Endothelial cell of umbilical vein (primary cell): ENCODE data around the gene MRNIP. TPM values are rescaled to one million over a fixed set of nuclear protein-coding genes. Genes with fewer than 3 reads are reported as not detected.

ENCODE experiments used
- BruUV-seq: library from RNA; stranded (reverse); fragments of 400-500 nt; replicated peaks from 2 replicates; lab custom pipeline; 2021; lab: Mats Ljungman, UMichigan
- CTCF ChIA-PET: fragments of 300-600, 350-600 bp; sonication (Branson Sonifier 250); formaldehyde crosslinking; loops from one replicate; lab custom pipeline; 2021; ENCODE audit warnings: antibody characterized with exemption, inconsistent platforms; lab: Charles Lee
- POLR2A ChIA-PET: fragments of 300-600, 350-600 bp; sonication (Branson Sonifier 250); formaldehyde crosslinking; loops from one replicate; lab custom pipeline; 2021; ENCODE audit warnings: antibody characterized with exemption, inconsistent platforms; lab: Charles Lee
- DNase-seq: peaks from one replicate; pipeline ENCODE4 v3.0.0-alpha.2; 2011; ENCODE audit warnings: low read depth, low spot score
- FAIRE-seq: peaks from 2 replicates; lab custom pipeline; 2011; peaks lifted over from hg19 to GRCh38; lab: Jason Lieb, UNC
- H2AFZ ChIP-seq: 2 replicates; pipeline ENCODE4 v1.6.0; 2012; ENCODE audit warnings: low read depth, low read length, control low read depth, inconsistent platforms
- H3K27ac ChIP-seq: 2 replicates; pipeline ENCODE4 v1.5.1; 2011; ENCODE audit warnings: low read depth, mild to moderate bottlenecking, control low read depth, low read length, moderate library complexity; ENCODE audit not compliant: insufficient read depth
- H3K27me3 ChIP-seq, 2 experiments: 2 replicates each; pipeline versions ENCODE4 v1.6.0 to v1.6.1; 2011; ENCODE audit warnings: low read length in 2 of 2, mixed read lengths in 1 of 2; ENCODE audit not compliant: control insufficient read depth in 2 of 2, insufficient read depth in 2 of 2
- H3K36me3 ChIP-seq, 2 experiments: 2 replicates in 1 of 2; 3 replicates in 1 of 2; pipeline ENCODE4 v1.5.1; 2011; ENCODE audit warnings: low read length in 2 of 2, mild to moderate bottlenecking in 1 of 2, moderate library complexity in 1 of 2; ENCODE audit not compliant: control insufficient read depth in 2 of 2, insufficient read depth in 2 of 2; ENCODE audit errors: extremely low read depth in 1 of 2
- H3K4me1 ChIP-seq: 3 replicates; pipeline ENCODE4 v1.5.1; 2011; ENCODE audit warnings: mild to moderate bottlenecking, low read length; ENCODE audit not compliant: control insufficient read depth, insufficient read depth; ENCODE audit errors: extremely low read depth
- H3K4me2 ChIP-seq: 2 replicates; pipeline ENCODE4 v1.6.1; 2011; ENCODE audit warnings: low read length, control low read depth, mixed read lengths; ENCODE audit not compliant: insufficient read depth
- H3K4me3 ChIP-seq, 3 experiments: fragments of 200-600 bp in 1 of 3; sonication (generic), shearing (Covaris generic) in 1 of 3; replicated peaks in 1 of 3; 2 replicates each; pipeline ENCODE4 v1.5.1; 2011 to 2016; ENCODE audit warnings: control low read depth in 3 of 3, low read length in 3 of 3, mild to moderate bottlenecking in 2 of 3, inconsistent platforms in 1 of 3, low read depth in 1 of 3, moderate library complexity in 1 of 3; ENCODE audit not compliant: insufficient read depth in 1 of 3
- H3K79me2 ChIP-seq: 2 replicates; pipeline ENCODE4 v1.6.0; 2012; ENCODE audit warnings: low read length, inconsistent platforms; ENCODE audit not compliant: control insufficient read depth, insufficient read depth
- H3K9ac ChIP-seq: replicated peaks from 2 replicates; pipeline ENCODE3; 2011; ENCODE audit warnings: low read length, control low read depth; ENCODE audit not compliant: insufficient read depth; ENCODE audit errors: extremely low read depth
- H3K9me1 ChIP-seq: replicated peaks from 3 replicates; pipeline ENCODE4 v1.6.0; 2011; ENCODE audit warnings: mild to moderate bottlenecking, low read length; ENCODE audit not compliant: control insufficient read depth, insufficient read depth; ENCODE audit errors: extremely low read depth
- H3K9me3 ChIP-seq: replicated peaks from 2 replicates; pipeline ENCODE4 v1.5.1; 2012; ENCODE audit warnings: low read length, inconsistent platforms; ENCODE audit not compliant: control insufficient read depth, insufficient read depth
- H4K20me1 ChIP-seq: replicated peaks from 2 replicates; pipeline ENCODE3; 2011; ENCODE audit warnings: mild to moderate bottlenecking, low read length; ENCODE audit not compliant: control insufficient read depth, insufficient read depth; ENCODE audit errors: extremely low read depth
- EZH2 ChIP-seq: IDR thresholded peaks from 2 replicates; pipeline ENCODE4 v1.6.1; 2012; ENCODE audit warnings: borderline replicate concordance, low read depth, mild to moderate bottlenecking, moderate library complexity, low read length, inconsistent platforms; ENCODE audit not compliant: severe bottlenecking
- FOS ChIP-seq: IDR thresholded peaks from 2 replicates; pipeline ENCODE4 v1.6.1; 2011; ENCODE audit warnings: mild to moderate bottlenecking, low read length, moderate library complexity, borderline replicate concordance; ENCODE audit not compliant: insufficient read depth
- JUN ChIP-seq: IDR thresholded peaks from 2 replicates; pipeline ENCODE4 v1.6.1; 2011; ENCODE audit warnings: borderline replicate concordance, low read depth; ENCODE audit not compliant: insufficient read length, insufficient read depth
- MYC ChIP-seq: IDR thresholded peaks from one replicate; pipeline ENCODE4 v1.6.1; 2011; ENCODE audit warnings: mild to moderate bottlenecking, low read depth, low read length
- POLR2A ChIP-seq: IDR thresholded peaks from 2 replicates; pipeline ENCODE4 v1.6.1; 2012; ENCODE audit warnings: low read depth, mild to moderate bottlenecking, control low read depth, low read length
- POLR2AphosphoS5 ChIP-seq: IDR thresholded peaks from 2 replicates; pipeline ENCODE4 v1.6.1; 2012; ENCODE audit warnings: low read depth, mild to moderate bottlenecking, control low read depth, low read length, moderate library complexity; ENCODE audit not compliant: insufficient read depth
- dilution Hi-C: fragments of 300-500 bp; cut with MboI; formaldehyde crosslinking; loops from one replicate; pipeline ENCODE4 v1.15.0; 2019; ENCODE audit warnings: low sequenced_read_pairs; ENCODE audit not compliant: extremely low pct_ligation_motif_present
- intact Hi-C: fragments of 100-400 bp; cut with micrococcal nuclease; formaldehyde crosslinking; loops from one replicate; pipeline ENCODE4 v1.10.0; 2022
- polyA plus RNA-seq, 4 experiments: library from polyadenylated mRNA; depleted of rRNA in 3 of 4; stranded (reverse) in 3 of 4; unstranded in 1 of 4; fragments of >200 nt; gene quantifications; 2 replicates each; pipeline versions ENCODE4 v1.2.1 to v1.2.3, GENCODE V29; 2011 to 2012; ENCODE audit warnings: missing spikeins in 1 of 4
- total RNA-seq: library from RNA; stranded (reverse); gene quantifications from 2 replicates; pipeline ENCODE4 v1.2.3, GENCODE V29; 2021
- TF ChIP-seq, protein P1 (sequence below): IDR thresholded peaks from 2 replicates; pipeline ENCODE4 v1.6.1; 2011; ENCODE audit not compliant: insufficient read depth, insufficient read length
- TF ChIP-seq, protein P2 (sequence below), 2 donors: IDR thresholded peaks; 1 replicate in 1 of 2; 2 replicates in 1 of 2; pipeline ENCODE4 v1.5.1; 2011; ENCODE audit warnings: low read length in 2 of 2, mild to moderate bottlenecking in 2 of 2, moderate library complexity in 2 of 2, control low read depth in 1 of 2, inconsistent platforms in 1 of 2, low read depth in 1 of 2; ENCODE audit not compliant: insufficient read depth in 1 of 2; ENCODE audit errors: extremely low read depth in 1 of 2

Gene MRNIP
- total and polyA plus RNA-seq, 2 donors (not counting 3 experiments of a cell fraction or from before 2014, with no cell fraction given), result 17.1 to 19.1 TPM

DNA sequence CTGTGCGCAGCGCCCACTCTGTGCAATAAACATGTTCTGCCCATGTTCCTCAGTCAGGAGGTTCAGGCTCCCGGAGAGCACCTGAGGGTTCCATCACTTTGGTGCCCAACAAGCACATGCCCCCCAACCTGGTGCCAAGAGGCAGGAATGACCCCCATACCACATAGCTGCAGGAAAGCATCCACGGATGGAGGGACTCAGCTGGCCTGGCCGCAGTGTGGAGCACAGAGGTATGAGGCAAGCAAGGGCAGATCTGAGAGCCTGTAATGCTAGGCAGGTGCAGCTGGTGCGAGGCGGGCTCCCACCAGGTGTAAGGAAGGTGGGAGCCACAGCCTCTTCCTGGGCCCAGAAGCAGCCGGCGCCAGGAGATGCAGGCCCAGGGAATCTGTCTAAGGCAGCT lies 4.3 kb upstream of the MRNIP start:
- Histone ChIP-seq H3K9ac (no peak overlapping the region), H3K36me3 (peaks cover 4 to 47% of the 10 kb centered on the region in 2 experiments), H4K20me1 (no peaks in the 10 kb centered on the region), H3K4me1 (no peaks in the 10 kb centered on the region), H3K79me2 (no peaks in the 10 kb centered on the region), H3K9me3 (no peaks in the 10 kb centered on the region), H3K9me1 (no peaks in the 10 kb centered on the region), H2AFZ (no peak overlapping the region), H3K27ac (no peak overlapping the region), H3K4me2 (no peak overlapping the region), H3K27me3 (no peaks in the 10 kb centered on the region), H3K4me3 (no peak overlapping the region)
- FAIRE-seq (no peak), DNase-seq (no peak)
- TF ChIP-seq MYC (no peak), FOS (no peak), EZH2 (no peak), POLR2A (no peak), JUN (no peak), POLR2AphosphoS5 (no peak)
- TF ChIP-seq, protein P1, sequence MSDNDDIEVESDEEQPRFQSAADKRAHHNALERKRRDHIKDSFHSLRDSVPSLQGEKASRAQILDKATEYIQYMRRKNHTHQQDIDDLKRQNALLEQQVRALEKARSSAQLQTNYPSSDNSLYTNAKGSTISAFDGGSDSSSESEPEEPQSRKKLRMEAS, result no peak
- TF ChIP-seq, protein P2, sequence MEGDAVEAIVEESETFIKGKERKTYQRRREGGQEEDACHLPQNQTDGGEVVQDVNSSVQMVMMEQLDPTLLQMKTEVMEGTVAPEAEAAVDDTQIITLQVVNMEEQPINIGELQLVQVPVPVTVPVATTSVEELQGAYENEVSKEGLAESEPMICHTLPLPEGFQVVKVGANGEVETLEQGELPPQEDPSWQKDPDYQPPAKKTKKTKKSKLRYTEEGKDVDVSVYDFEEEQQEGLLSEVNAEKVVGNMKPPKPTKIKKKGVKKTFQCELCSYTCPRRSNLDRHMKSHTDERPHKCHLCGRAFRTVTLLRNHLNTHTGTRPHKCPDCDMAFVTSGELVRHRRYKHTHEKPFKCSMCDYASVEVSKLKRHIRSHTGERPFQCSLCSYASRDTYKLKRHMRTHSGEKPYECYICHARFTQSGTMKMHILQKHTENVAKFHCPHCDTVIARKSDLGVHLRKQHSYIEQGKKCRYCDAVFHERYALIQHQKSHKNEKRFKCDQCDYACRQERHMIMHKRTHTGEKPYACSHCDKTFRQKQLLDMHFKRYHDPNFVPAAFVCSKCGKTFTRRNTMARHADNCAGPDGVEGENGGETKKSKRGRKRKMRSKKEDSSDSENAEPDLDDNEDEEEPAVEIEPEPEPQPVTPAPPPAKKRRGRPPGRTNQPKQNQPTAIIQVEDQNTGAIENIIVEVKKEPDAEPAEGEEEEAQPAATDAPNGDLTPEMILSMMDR (IDR thresholded peaks at IDR 0.05; ENCODE audit: extremely low read depth in 1 of 2, insufficient read depth in 1 of 2, low read depth in 1 of 2, low read length in 2 of 2), result no peak
- intact Hi-C loops, result no loop called here
- dilution Hi-C loops, result no loop called here
- TSS peak; percentile 54 for BruUV-seq
- ChIA-PET POLR2A (no interaction called here), CTCF (no interaction called here)
